Kidney (tissue), 14 donors: ENCODE results near the gene CCL7. TPM values are rescaled to one million over a fixed set of nuclear protein-coding genes. Genes with fewer than 3 reads are reported as not detected.

Experiments
- DNase-seq, 5 donors: peaks; one replicate each; pipeline ENCODE4 v3.0.0-alpha.2; 2013 to 2020
- FAIRE-seq: peaks from 2 replicates; lab custom pipeline; 2012; peaks lifted over from hg19 to GRCh38; lab: Jason Lieb, UNC
- H3K27ac ChIP-seq, 2 donors: one replicate each; pipeline ENCODE4 v1.7.0; 2013; ENCODE audit warnings: low read depth in 2 of 2, low read length in 2 of 2, inconsistent platforms in 1 of 2
- H3K27me3 ChIP-seq: one replicate; pipeline ENCODE4 v1.7.1; 2013; ENCODE audit warnings: low read length, inconsistent platforms; ENCODE audit not compliant: control insufficient read depth, insufficient read depth
- H3K36me3 ChIP-seq, 3 donors: one replicate each; pipeline versions ENCODE4 v1.7.0 to v1.7.1; 2013; ENCODE audit warnings: low read length in 3 of 3, control low read depth in 1 of 3, inconsistent platforms in 1 of 3; ENCODE audit not compliant: insufficient read depth in 3 of 3, control insufficient read depth in 2 of 3
- H3K4me1 ChIP-seq, 3 donors: one replicate each; pipeline versions ENCODE4 v1.7.0 to v1.7.1; 2013; ENCODE audit warnings: low read length in 3 of 3, inconsistent platforms in 1 of 3, low read depth in 1 of 3; ENCODE audit not compliant: control insufficient read depth in 2 of 3, insufficient read depth in 2 of 3
- H3K4me3 ChIP-seq, 3 donors: one replicate each; pipeline versions ENCODE4 v1.7.0 to v1.8.1; 2013; ENCODE audit warnings: low read length in 3 of 3, control low read depth in 1 of 3, inconsistent platforms in 1 of 3
- H3K9ac ChIP-seq, 3 donors: one replicate each; pipeline versions ENCODE4 v1.7.0 to v1.7.1; 2013; ENCODE audit warnings: low read length in 3 of 3, control low read depth in 1 of 3, inconsistent platforms in 1 of 3
- H3K9me3 ChIP-seq, 3 donors: one replicate each; pipeline versions ENCODE4 v1.7.0 to v1.7.1; 2013; ENCODE audit warnings: low read length in 3 of 3, control low read depth in 1 of 3, inconsistent platforms in 1 of 3; ENCODE audit not compliant: control insufficient read depth in 2 of 3, insufficient read depth in 1 of 3
- CTCF ChIP-seq: IDR thresholded peaks from 3 replicates; pipeline ENCODE4 v1.5.1; 2012; ENCODE audit warnings: mild to moderate bottlenecking, moderate library complexity, borderline replicate concordance; ENCODE audit not compliant: insufficient read depth; ENCODE audit errors: extremely low read depth
- intact Hi-C: fragments of 100-400 bp; cut with DNase I; formaldehyde crosslinking; loops from one replicate; pipeline ENCODE4 v1.11.1; 2022
- polyA plus RNA-seq: library from polyadenylated mRNA; stranded (reverse); fragments of 350-450 nt; fragmentation: Illumina TruSeq; extraction: RNeasy Lipid Tissue Mini Kit (QIAGEN cat#74804); gene quantifications from one replicate; pipeline ENCODE4 v1.2.3, GENCODE V29; 2014; ENCODE audit warnings: low read depth, low replicate concordance; ENCODE audit not compliant: insufficient read depth
- total RNA-seq: library from RNA; stranded (reverse); fragmentation: NEBNext Ultra II Directional; extraction: Animal tissue kit (Norgen Biotek cat#: 25700); gene quantifications from one replicate; pipeline ENCODE4 v1.2.1, GENCODE V29; 2021
- donor health status: control.
- donor health status: control.
- donor health status: control.
- donor health status: control.
- donor health status: control.
- donor health status: DM: yes; HTN: yes; CAD: no.
- donor health status: Normal renal cell carcinoma (clear cell type).

CCL7 gene
- total and polyA plus RNA-seq, 2 donors from 2014 or later, result not detected

GRCh38 chr17:34299956-34300577 lies 30.0 kb downstream of the CCL7 start:
- Histone ChIP-seq H3K9ac (no peak overlapping the region), H3K4me3 (no peak overlapping the region), H3K27me3 (no peaks in the 10 kb centered on the region), H3K27ac (no peak overlapping the region), H3K9me3 (no peaks in the 10 kb centered on the region), H3K4me1 (no peaks in the 10 kb centered on the region), H3K36me3 (no peaks in the 10 kb centered on the region)
- no peak for FAIRE-seq
- intact Hi-C loops, result no loop called here
- peak in 1 of 5 donors; percentile 29 for DNase-seq
- no peak for TF ChIP-seq CTCF

GRCh38 chr17:34300652-34301370 lies 30.8 kb downstream of the CCL7 start:
- Histone ChIP-seq H3K27ac (no peak overlapping the region), H3K9ac (no peak overlapping the region), H3K9me3 (no peaks in the 10 kb centered on the region), H3K4me1 (no peaks in the 10 kb centered on the region), H3K4me3 (no peak overlapping the region), H3K27me3 (no peaks in the 10 kb centered on the region), H3K36me3 (no peaks in the 10 kb centered on the region)
- intact Hi-C loops, result no loop called here
- FAIRE-seq (no peak), DNase-seq (no peak)
- TF ChIP-seq CTCF, result no peak

GRCh38 chr17:34301986-34302385 lies 32.0 kb downstream of the CCL7 start:
- Histone ChIP-seq H3K4me1 (peaks cover 0 to 4% (median 0%) of the 10 kb centered on the region in 3 donors), H3K9me3 (no peaks in the 10 kb centered on the region), H3K4me3 (no peak overlapping the region), H3K27me3 (no peaks in the 10 kb centered on the region), H3K27ac (no peak overlapping the region), H3K9ac (no peak overlapping the region), H3K36me3 (no peaks in the 10 kb centered on the region)
- no peak for DNase-seq
- intact Hi-C loops, result no loop called here
- TF ChIP-seq CTCF, result no peak
- no peak for FAIRE-seq
